Ishikawa (cell line): Measurements from ENCODE around the gene SH3BP4.

Experiments used
- CEBPB ChIP-seq: IDR thresholded peaks from 2 replicates; pipeline ENCODE4 v1.6.1; 2012
- CREB1 ChIP-seq: IDR thresholded peaks from 2 replicates; pipeline ENCODE4 v1.6.1; 2012; ENCODE audit warnings: low read depth
- EGR1 ChIP-seq: IDR thresholded peaks from 2 replicates; pipeline ENCODE4 v1.6.1; 2012
- EP300 ChIP-seq: IDR thresholded peaks from 2 replicates; pipeline ENCODE4 v1.6.1; 2012; ENCODE audit warnings: borderline replicate concordance
- FOXM1 ChIP-seq: IDR thresholded peaks from 2 replicates; pipeline ENCODE4 v1.6.1; 2012; ENCODE audit warnings: low read depth, borderline replicate concordance
- MAX ChIP-seq: IDR thresholded peaks from 2 replicates; pipeline ENCODE4 v1.6.1; 2012
- NFIC ChIP-seq: IDR thresholded peaks from 2 replicates; pipeline ENCODE4 v1.6.1; 2012
- RAD21 ChIP-seq: IDR thresholded peaks from 2 replicates; pipeline ENCODE4 v1.6.1; 2012; ENCODE audit warnings: low read depth
- TAF1 ChIP-seq: IDR thresholded peaks from 2 replicates; pipeline ENCODE4 v1.6.1; 2012; ENCODE audit warnings: low read depth, mild to moderate bottlenecking
- TCF12 ChIP-seq: IDR thresholded peaks from 2 replicates; pipeline ENCODE4 v1.6.1; 2012; ENCODE audit warnings: low read depth
- TEAD4 ChIP-seq: IDR thresholded peaks from 2 replicates; pipeline ENCODE4 v1.6.1; 2012
- USF1 ChIP-seq: IDR thresholded peaks from 2 replicates; pipeline ENCODE4 v1.6.1; 2012
- YY1 ChIP-seq: IDR thresholded peaks from 2 replicates; pipeline ENCODE4 v1.6.1; 2012; ENCODE audit warnings: low read depth
- ZBTB7A ChIP-seq: IDR thresholded peaks from 2 replicates; pipeline ENCODE4 v1.6.1; 2012; ENCODE audit warnings: low read depth
- TF ChIP-seq, protein P1 (sequence below): IDR thresholded peaks from 2 replicates; pipeline ENCODE4 v1.6.1; 2012; ENCODE audit warnings: low read depth, mild to moderate bottlenecking

SH3BP4 gene

GRCh38 chr2:235085476-235085875 is 133.7 kb downstream of the SH3BP4 start:
- TF ChIP-seq CREB1 (no peak), EP300 (no peak), FOXM1 (no peak), TEAD4 (no peak), TAF1 (no peak)

DNA sequence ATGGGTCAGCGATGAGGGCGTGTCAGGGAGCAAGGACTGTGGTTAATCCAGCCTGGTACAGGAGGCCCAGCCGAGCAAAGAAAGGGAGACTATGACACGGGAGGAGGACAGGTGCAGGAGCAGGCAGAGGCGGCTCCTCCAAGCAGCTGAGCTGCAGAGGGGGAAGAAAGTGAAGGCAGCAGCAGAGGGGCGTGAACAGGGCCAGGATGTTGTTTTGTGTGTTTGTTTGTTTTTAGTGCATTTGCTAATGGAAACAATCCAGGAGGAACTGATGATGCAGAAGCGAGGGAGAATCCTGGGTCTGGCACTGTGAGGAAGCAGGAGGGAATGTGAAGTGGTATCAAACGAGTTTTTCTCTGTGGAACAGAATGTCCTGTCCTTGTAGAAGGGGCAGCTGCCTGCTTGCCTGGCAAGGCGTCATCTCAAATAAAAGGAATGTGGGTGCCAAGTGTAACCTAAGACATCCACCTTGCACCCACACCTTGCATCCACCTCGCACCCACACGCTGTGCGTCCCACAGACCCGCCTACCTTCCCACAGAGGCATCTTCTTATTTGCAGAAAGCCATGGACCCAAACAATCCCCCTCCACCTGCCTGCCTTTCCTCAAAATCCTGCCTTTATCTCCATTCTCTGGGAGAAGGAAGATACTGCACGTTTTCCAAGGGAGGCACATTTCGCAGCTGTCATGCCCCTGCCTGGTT is 134.8 kb downstream of the SH3BP4 start:
- TF ChIP-seq FOXM1 (no peak), TEAD4 (no peak), USF1 (no peak), ZBTB7A (no peak), EP300 (no peak), RAD21 (no peak), EGR1 (no peak), YY1 (no peak), NFIC (no peak), MAX (no peak), TCF12 (no peak), CREB1 (no peak), CEBPB (no peak), TAF1 (no peak)
- TF ChIP-seq, protein P1, sequence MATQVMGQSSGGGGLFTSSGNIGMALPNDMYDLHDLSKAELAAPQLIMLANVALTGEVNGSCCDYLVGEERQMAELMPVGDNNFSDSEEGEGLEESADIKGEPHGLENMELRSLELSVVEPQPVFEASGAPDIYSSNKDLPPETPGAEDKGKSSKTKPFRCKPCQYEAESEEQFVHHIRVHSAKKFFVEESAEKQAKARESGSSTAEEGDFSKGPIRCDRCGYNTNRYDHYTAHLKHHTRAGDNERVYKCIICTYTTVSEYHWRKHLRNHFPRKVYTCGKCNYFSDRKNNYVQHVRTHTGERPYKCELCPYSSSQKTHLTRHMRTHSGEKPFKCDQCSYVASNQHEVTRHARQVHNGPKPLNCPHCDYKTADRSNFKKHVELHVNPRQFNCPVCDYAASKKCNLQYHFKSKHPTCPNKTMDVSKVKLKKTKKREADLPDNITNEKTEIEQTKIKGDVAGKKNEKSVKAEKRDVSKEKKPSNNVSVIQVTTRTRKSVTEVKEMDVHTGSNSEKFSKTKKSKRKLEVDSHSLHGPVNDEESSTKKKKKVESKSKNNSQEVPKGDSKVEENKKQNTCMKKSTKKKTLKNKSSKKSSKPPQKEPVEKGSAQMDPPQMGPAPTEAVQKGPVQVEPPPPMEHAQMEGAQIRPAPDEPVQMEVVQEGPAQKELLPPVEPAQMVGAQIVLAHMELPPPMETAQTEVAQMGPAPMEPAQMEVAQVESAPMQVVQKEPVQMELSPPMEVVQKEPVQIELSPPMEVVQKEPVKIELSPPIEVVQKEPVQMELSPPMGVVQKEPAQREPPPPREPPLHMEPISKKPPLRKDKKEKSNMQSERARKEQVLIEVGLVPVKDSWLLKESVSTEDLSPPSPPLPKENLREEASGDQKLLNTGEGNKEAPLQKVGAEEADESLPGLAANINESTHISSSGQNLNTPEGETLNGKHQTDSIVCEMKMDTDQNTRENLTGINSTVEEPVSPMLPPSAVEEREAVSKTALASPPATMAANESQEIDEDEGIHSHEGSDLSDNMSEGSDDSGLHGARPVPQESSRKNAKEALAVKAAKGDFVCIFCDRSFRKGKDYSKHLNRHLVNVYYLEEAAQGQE = no peak

DNA sequence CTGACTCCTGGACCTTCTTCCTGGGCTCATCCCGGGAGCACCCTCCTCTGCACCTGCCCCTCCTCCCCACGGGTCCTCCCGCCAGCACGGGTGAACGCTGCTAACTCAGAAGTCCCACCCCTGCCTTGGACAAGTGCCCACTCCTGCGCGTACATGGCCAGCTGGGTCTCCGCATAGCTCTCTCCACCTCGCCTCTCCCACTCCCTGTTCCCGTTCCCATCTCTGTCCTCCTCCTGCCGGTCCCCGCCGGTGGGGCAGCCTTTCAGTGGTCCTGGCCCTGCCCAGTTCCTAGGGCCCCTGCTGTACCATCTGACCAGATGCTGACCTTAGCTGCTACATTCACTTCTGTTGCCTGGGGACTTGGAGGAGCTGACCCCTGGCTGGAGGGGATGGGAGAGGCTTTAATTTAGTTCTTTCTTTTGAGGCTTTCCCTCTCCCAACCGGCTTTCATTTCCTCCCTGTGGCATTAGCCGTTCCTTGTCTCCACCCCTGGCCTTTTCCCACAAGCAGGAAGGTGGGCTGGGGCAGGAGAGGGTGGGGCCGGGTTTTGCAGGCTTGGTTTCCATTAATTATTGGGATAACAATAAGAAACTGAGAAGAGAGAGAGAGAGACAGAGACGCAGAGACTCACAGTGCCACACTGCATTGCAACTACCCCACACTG is 136.1 kb downstream of the SH3BP4 start:
- TF ChIP-seq ZBTB7A = no peak
- no peak for TF ChIP-seq TEAD4
- TF ChIP-seq NFIC = no peak
- TF ChIP-seq EP300 = no peak
- TF ChIP-seq EGR1 = no peak
- TF ChIP-seq CREB1 = no peak
- TF ChIP-seq FOXM1 = no peak
- no peak for TF ChIP-seq TCF12
- no peak for TF ChIP-seq USF1
- TF ChIP-seq RAD21 = no peak
- no peak for TF ChIP-seq MAX
- no peak for TF ChIP-seq CEBPB
- TF ChIP-seq TAF1 = no peak
- no peak for TF ChIP-seq YY1

DNA sequence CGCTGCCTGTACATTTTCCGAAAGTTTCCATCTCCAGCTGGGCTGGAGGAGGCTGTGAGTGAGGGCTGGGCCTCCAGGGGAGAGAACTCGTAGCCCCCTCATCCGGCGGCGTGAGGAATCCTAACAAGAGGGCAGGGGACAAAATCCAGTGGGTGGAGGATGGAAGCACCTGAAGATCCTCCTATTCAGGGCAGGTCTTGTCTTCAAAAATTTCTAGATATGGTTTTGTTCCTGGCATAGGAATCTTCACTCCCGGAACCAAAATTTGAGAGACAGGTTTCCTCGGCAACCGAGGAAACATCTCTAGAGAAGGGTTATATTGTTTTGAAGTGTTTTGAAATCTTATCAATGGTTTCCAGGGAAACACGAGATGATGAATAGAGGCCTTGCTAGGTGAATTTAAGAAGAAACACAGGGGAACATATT is 136.7 kb downstream of the SH3BP4 start:
- TF ChIP-seq YY1 = no peak
- no peak for TF ChIP-seq NFIC
- TF ChIP-seq EP300 = no peak

DNA sequence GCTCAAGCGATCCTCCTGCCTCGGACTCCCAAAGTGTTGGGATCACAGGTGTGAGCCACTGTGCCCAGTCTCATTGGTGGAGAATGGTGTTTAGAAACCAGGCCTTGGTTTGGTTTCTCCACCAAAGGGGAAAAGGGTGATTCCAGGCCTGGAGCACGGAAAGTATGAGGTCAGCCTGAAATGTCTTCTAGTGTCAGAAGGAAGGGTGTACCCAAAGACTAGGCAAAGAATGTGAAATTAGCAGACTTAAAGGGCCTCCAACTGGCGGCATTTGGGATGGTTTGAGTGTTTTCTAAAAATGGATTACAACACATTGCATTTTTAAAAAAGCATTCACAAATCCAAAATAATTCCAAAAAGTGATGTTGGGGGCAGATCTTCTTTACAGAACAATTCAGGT is 139.6 kb downstream of the SH3BP4 start:
- no peak for TF ChIP-seq CREB1
- no peak for TF ChIP-seq TCF12

DNA sequence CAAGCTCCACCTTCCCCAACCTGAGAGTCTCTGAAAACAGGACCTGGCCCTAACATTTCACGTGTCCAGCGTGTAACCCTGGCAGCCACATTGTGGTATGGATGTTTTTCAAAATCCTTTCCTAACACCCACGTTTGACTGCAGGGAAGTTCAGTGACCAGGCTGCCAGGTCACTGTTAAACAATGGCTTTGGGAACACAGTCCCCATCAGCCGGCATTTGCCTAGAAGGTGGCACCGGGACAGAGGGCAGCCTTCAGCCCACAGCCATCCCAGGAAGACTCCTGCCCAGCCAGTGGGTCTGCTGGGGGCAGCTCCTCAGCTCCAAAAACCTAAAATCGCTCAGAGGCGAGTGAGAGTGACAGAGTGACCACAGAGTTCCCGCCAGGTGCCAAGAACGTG is 140.2 kb downstream of the SH3BP4 start:
- TF ChIP-seq EGR1 (no peak), TEAD4 (no peak), USF1 (no peak), CEBPB (no peak), CREB1 (no peak), ZBTB7A (no peak), MAX (no peak)

DNA sequence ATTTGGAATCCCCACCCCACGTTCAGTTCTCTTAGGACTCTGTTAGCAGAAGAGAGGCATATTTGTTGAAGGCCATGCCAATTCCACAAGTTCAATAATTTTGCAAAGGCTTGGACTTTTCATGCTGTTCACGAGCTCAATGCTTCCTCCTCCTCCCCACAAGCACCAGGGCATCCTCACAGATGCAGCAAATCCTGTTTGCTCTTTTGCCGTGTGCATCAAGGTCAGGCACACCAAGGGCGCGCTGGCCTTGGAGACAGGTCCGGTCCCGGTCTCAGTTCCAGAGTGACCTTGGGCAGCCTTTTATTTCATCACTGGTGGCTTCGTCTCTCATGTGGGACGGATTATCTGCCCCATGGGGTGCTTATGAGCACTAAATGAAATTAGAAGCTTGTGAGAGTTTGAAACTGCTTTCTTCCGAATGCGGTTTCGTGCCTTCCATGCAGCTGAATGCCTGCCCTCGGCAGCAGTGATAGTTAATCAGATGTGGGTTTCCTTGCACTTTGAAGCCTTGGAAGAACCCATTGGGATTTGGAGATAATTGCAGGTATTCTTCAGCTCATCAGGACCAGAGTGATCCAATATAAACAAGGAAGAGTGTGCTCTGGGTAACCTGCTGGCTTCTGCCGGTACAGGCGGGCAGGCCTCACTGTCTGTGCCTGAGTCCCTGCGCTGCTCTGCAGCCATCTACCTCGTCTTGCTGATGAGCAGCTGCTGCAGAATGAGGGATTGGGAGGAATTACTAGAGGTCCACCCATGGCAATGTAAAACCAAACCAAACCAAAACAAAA is 140.8 kb downstream of the SH3BP4 start:
- TF ChIP-seq ZBTB7A = no peak
- no peak for TF ChIP-seq MAX
- TF ChIP-seq FOXM1 = no peak
- TF ChIP-seq EGR1 = no peak
- no peak for TF ChIP-seq TEAD4
- no peak for TF ChIP-seq USF1
